Activated CD4-positive, alpha-beta T cell treated with anti-CD3 and anti-CD28 coated beads for 1 hour (primary cell): Measurements from ENCODE around the gene HSPA14.
A peak's percentile ranks its signal among the peaks of the same experiment; 100 is the strongest.
"Not testable (repeated sequence)": the region's sequence is repeated elsewhere in the genome, so short reads cannot be mapped to it uniquely, and the experiment has no call there.

Source experiments
- DNase-seq: peaks from one replicate; pipeline ENCODE4 v3.0.0-alpha.2; 2020

The HSPA14 gene, protein sequence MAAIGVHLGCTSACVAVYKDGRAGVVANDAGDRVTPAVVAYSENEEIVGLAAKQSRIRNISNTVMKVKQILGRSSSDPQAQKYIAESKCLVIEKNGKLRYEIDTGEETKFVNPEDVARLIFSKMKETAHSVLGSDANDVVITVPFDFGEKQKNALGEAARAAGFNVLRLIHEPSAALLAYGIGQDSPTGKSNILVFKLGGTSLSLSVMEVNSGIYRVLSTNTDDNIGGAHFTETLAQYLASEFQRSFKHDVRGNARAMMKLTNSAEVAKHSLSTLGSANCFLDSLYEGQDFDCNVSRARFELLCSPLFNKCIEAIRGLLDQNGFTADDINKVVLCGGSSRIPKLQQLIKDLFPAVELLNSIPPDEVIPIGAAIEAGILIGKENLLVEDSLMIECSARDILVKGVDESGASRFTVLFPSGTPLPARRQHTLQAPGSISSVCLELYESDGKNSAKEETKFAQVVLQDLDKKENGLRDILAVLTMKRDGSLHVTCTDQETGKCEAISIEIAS

DNA sequence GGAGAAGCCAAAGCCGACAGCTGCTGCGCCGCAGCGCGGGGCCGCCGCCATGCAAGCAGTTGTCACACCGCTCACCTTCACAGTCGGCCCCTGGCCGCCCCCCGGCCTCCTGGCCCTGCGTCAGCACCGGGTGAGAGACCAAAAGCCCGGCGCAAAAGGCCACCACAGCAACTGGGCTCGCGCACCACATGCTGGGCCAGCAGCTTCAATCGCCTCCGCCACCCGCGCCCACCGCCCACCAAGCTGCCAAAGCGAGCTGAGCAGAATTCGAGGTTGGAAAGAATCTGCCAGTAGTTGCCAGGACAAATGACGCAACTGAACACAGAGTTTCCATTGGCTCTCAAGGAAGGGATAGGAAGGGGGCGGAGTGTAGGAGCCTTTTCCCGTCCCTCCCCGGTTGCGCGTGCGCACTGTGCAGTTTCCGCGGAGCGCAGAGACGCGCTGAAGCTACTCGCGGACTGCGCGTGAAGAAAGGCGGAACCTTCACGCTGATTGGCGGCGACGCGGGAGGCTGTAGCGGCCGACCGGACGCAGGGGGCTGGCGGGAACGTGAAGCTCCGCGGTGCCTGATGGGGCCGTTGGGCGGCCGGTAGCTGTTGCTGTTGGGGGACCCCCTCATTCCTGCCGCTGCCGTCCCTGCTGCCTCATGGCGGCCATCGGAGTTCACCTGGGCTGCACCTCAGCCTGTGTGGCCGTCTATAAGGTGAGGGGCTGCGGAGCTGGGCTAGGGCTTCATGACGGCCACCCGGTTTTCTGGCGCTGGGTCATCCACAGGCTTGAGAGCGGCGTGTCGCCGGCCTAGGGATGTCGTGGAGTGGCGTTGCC lies at the start of gene HSPA14, which contains the start of the genes CDNF and MSANTD7:
Gene HSPA14 (plus strand): TSS at position 550 of the 825 bp plus-strand sequence. CDS start 97 bp downstream, at position 647.
Gene CDNF (minus strand): TSS at position 281 of the 825 bp plus-strand sequence. CDS start 91 bp downstream, at position 190.
Gene MSANTD7 (plus strand): TSS at position 550 of the 825 bp plus-strand sequence. CDS start 3,979 bp downstream, outside the sequence.
- peak; percentile 99 for DNase-seq

DNA sequence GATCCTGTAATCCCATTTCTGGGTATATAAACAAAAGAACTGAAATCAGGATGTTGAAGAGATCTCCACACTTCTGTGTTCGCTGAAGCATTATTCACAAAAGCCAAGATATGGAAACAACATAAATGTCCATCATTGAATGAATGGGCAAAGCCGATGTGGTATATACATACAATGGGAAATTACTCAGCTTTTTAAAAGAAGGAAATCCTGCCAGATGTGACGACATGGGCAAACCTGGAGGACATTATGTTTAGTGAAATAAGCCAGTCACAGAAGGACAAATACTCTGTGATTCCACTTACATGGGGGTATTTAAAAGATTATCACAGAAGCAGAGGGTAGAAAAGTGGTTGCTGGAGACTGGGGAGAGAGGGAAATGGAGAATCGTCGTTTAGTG lies 39.5 kb upstream of the HSPA14 start:
- no peak for DNase-seq

DNA sequence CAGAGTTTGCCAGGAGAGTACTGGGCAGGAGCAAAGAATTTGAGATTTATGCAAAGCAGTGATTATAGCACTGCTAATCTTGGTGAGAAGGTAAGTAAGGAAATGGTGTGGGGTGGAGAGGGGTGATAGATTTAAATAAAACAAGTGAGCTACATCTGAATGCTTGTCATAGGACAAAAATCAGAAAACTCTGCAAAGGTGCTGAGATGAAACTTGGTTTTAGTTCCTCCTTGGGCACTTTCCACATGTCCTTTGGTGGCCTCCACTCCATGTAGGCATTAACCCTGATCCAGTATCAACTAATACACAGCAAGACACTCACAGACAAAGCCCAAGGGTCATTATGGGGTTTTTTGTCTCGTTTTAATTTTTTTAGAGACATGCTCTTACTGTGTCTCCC lies 37.7 kb upstream of the HSPA14 start:
- DNase-seq: no peak

DNA sequence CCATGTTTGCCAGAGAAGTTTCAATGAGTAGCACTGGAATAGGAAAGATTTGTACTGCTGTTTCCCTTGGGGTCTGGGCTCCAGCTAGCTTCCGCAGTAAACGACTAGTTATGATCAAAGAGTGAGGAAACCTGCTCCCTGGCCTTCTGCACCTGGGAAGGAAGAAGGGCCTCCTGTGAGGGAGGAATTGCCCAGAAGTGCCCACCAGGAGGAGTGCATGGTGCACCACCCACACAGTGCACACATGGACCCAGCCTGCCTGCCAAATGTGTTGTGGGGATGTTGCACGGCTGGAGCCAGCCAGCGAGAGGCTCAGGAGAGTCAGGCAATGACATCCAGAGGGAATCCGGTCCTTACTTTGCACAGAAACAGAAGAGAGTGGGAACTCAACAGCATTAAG lies 36.4 kb upstream of the HSPA14 start:
- no peak for DNase-seq

DNA sequence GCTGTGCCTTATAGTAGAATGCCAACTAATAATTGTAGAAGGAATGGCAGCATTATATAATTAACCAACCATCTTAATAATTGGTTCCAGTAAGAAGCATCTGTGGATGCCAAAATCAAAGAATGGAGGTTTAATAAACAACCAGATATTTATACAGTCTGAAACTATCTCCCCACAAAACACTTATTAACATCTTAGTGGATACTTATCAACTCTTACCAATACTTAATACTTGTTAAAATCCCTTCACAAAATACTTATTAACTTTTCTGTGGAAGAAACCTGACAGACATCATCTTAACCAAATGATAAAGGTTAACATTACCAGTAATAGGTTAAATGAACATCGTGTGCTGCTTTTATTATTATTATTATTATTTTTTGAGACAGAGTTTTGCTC lies 34.3 kb upstream of the HSPA14 start:
- DNase-seq: no peak

DNA sequence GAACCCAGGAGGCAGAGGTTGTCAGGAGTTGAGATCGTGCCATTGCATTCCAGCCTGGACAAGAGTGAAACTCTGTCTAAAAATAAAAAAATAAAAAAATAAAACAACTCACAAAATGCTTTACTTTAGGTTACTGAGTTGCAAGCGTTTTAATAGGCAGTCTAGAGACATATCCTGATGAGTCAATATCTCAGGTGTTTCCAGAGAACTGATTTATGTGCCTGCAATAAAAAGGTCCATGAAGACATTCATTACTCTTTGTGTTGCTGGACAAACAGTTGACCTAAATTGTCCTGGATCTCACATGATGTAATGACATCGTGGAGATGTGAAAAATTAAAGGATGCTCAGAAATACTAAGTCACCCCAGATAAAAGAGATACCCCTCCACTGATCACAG lies 31.8 kb upstream of the HSPA14 start:
- DNase-seq: no peak

DNA sequence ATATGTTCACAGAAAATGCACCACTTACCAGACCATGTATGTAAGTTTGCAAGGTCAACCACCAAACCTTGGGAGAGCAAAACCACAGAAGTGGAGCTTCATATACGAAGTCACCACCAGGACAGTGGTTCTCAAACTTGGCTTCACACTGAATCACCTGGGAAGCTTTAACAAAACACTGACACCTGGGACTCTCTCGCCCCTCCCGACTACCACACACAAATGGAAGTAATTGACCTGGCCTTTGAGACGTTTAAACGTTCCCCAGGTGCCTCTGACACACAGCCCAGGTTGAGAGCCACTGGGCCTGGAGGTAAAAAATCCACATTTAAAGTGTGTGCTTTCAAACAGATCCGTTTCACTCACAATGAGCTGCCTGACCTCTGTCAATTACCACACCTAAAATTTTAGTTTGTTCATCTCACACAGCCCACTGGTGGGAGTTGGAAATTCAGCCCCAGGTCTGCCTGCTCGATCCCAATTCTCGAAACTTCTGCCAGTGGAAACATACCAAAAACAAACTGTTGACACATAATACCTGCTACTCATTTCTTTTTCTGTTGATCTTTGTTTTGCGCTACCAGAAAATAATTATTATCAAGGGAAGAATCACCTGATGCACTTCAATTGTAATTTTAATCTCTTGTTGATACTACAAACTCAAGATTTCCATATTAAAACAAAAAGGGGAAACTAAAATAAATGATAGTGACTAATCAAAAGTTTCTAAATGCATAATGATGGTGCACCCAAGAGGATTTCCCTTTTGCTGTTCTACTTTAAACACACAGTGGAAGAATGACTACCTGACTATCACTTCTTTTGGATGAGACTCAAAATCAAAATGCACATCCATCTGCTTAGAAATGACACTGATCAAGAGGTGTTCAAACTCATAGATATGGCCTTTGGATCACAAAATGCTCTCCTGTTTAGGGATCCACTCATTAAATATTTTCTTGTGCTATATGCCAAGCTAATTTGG lies 26.8 kb upstream of the HSPA14 start:
- DNase-seq: no peak

DNA sequence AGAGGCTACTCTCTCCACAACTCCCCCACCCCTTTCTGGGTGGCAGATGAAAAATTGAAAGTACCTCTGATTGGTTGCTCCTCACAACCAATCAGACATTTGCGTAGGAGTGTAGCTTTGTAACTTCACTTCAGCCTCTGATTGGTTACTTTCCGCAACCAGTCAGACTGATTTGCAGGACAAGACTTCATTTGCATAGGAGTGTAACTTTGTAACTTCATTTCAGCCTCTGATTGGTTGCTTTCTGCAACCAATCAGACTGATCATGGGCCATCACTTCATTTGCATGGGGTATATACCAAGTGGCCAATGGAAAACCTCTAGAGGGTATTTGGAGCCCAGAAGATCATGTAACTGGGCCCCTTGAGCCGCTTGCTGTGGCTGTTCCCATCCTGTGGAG lies 25.8 kb upstream of the HSPA14 start:
- no peak for DNase-seq

DNA sequence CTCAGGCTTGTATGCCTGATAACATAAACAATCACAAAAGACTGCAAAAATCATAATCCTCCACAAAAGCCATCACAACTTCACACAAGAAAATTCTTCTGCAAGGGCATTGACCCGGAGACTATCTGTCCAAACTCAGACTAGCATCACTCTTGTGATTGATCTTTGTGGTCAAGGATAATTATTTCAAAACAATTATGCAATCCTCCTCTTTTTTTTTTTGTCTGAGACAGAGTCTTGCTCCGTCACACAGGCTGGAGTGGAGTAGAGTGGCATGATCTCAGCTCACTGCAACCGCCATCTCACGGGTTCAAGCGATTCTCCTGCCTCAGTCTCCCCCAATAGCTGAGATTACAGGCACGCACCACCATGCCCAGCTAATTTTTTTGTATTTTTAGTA lies 22.4 kb upstream of the HSPA14 start:
- no peak for DNase-seq

DNA sequence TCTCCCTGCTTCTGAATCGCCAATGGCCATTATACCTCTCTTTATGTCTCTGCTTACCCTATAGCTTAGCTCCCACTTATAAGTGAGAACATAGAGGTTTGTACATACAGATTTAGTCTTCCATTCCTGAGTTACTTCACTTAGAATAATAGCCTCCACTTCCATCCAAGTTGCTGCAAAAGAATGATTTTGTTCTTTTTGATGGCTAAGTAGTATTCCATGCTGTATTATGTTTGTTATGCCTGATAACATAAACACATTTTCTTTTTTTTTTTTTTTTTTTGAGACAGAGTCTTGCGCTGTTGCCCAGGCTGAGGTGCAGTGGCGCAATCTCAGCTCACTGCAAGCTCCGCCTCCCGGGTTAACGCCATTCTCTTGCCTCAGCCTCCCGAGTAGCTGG lies 21.4 kb upstream of the HSPA14 start:
- DNase-seq: not testable (repeated sequence)

DNA sequence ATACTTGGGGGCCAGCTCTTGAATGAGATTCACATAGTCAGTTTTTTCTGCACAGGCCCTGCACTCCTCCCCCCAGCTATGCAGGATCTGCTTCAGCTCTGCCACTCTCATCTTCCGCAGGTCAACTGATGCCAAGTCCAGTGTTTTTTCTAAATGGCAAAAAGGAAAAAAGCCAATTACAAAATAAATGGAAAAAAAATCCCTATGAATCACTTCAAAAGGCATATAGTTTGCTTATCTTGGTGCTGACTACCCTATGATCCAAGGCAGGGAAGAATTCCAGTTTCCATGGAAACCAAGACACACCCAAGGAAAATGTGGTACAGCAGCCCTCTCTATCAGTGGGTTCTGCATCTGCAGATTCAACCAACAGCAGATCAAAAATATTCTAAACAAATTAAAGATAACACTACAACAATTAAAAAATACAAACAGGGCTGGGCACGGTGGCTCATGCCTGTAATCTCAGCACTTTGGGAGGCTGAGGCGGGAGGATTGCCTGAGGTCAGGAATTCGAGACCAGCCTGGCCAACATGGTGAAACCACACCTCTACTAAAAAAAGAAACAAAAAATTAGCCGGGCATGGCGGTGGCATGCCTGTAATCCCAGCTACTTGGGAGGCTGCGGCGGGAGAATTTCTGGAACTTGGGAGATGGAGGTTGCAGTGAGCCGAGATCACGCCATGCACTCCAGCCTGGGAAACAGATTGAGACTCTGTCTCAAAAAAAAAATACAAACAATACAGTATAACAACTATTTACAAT lies 17.9 kb upstream of the HSPA14 start:
- no peak for DNase-seq

DNA sequence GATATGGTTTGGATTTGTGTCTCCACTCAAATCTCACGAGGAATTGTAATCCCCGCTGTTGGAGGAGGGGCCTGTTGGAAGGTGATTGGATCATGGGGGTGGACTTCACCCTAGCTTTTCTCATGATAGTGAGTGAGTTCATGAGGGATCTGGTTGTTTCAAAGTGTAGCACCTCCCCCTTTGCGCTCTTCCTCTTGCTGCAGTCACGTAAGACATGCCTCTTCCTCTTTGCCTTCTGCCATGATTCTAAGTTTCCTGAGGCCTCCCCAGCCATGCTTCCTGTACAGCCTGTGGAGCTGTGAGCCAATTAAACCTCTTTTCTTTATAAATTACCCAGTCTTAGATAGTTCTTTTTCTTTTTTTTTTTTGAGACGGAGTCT lies 17.3 kb upstream of the HSPA14 start:
- no peak for DNase-seq

DNA sequence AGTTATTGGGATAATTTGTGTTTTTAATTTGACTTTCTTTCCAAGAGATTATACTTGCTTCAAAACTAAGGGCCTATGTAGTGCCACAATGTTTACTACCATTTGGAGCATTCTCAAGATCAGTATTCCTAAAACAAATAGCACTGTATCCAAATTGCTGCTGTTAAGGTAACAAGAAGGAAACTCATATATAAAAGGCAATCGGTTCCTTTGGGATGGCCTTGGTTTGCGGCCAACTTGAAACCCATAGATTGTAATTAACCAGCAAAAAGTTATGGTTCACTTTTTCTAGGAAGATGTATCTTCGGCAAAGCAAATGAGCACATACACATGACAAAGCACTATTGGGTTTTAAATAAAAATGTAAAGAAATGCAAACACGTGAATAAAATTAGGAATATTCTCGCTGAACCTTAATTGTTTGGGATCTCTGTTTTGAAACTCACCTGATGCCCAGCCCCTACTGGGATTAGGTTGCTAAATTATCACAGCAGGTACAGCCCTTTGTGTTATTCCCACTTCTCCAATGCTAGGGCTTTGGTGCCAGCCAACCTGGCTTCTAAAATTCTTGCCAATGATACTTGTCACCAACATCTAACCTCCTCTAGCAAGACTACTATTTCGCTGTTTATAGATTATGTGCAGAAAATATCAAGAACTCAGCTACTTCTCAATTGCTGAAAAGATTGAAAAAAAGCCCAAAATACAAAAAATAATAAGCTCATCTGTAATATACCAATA lies 16.3 kb upstream of the HSPA14 start:
- no peak for DNase-seq

DNA sequence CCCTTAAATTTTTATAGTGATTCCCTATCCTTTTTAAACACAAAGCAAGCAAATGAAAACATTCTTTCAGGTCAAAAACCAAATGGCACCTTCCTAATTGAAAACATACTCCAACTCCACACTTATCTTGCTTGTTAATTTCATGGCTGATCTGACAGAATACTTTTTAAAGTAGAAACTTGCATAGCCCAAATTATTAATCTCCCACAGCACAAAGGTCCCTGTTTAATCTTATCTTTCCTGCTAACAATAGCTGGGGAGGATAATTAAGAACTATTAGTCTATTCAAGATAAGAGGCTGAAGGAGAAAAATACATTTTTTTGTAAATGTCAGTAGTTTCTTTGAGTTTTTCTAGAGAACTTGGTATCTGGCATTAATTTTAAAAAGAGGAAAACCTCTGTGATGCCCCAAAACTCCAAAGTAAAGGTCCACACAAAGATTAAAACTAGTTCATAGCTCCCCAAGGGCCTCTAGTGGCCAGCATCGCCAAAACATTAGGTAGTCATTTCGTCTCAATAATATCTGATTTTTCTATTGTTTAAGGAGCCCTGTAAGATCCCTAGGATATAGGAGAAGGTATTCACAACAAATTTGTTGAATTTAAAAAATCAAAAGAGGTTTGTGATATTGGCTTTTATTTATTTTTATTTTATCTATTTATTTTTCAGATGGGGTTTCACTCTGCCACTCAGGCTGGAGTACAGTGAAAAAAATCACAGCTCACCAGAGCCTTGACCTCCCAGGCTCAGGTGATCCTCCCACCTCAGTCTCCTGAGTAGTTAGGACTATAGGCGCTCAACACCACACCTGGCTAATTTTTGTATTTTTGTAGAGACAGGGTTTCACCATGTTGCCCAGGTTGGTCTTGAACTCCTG lies 15.0 kb upstream of the HSPA14 start:
- DNase-seq: no peak

DNA sequence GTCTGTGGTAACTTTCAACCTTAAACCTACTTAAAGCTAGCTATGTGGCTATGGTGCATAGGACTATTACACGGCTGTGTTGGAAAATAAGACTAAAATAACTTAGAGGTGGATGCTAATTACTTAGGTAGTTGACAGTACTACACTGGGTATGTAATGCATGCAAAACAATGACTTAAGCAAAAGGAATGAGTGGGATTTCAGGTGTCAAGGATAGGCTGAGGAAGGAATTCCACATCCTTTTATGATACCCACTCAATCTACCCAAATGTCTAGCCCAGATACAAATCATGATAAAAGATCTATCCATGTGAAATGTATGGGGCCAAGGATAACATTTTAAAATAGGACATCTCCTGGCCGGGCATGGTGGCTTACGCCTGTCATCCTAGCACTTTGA lies 14.1 kb upstream of the HSPA14 start:
- DNase-seq: no peak

DNA sequence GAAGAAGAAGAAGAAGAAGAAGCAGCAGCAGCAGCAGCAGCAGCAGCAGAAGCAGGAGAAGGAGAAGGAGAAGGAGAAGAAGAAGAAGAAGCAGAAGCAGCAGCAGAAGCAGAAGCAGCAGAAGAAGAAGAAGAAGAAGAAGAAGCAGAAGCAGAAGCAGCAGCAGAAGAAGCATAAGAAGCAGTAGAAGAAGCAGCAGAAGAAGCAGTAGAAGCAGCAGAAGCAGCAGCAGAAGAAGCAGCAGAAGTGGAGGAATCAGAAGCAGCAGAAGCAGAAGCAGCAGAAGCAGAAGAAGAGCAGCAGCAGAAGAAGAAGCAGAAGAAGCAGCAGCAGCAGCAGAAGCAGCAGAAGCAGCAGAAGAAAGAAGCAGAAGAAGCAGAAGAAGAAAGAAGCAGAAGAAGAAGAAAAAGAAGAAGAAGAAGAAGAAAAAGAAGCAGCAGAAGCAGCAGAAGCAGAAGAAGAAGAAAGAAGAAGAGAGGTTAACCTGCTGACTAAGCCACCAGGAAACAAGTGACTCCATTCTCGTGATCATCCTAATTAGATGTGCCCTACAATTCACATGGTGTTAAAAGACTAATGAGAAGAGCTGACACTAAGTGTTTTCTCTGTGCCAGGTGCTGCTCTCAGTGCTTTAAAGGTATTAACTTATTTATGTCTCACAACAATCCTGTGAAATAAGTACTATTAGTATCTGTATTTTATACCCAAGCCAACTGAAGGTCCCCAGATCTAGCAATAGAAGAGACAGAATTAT lies 11.9 kb upstream of the HSPA14 start:
- no peak for DNase-seq

DNA sequence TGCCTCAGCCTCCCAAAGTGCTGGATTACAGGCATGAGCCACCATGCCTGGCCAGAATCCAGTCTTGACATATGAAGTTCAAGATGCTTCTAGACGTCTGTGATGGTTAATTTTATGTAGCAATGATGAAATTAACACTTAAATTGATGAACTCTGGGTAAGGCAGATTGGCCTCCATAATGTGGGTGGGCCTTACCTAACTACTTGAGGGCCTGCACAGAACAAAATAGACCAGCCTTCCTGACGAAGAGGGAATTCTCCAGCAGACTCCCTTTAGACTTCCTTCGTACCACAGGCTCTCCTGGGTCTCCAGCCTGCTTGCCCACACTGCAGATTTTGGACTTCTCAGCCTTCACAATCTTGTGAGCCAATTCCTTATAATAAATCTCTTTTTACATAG lies 5.0 kb upstream of the HSPA14 start:
- DNase-seq: no peak

DNA sequence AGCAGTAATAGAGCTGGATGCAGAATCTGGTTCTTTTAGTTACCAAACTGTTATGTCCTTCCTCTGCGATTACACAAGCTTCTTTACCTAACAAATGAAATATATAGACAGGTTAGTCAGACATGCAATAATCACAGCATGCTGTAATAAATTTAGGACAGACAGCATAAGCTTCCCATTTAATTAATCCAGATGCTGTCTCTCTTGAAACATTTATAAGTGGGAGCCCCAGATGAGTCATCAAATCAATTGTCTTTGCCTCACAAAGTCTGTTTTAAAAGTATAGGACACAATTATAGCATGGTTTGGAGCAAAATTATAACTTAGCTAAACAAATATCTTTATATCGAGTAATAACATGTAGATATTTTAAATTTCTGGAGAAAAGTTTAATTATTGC lies 1.9 kb upstream of the HSPA14 start:
- DNase-seq: no peak
